GM19467 (cell line): ENCODE measurements around the gene PDCL3.

Experiments
- ATAC-seq: cut with Tn5 transposase; IDR thresholded peaks from one replicate; pipeline ENCODE4 v1.9.1; 2021; ENCODE audit warnings: mild to moderate bottlenecking, moderate library complexity; ENCODE audit not compliant: unreplicated experiment

PDCL3 gene

GRCh38 chr2:100611079-100612029 is 48.6 kb downstream of the PDCL3 start:
- no peak for ATAC-seq

GRCh38 chr2:100612388-100613000 is 49.7 kb downstream of the PDCL3 start:
- no peak for ATAC-seq

- no peak for ATAC-seq
These were observed 50.9 kb downstream of the PDCL3 start for GRCh38 chr2:100613719-100614118.

- no peak for ATAC-seq
These were observed 51.7 kb downstream of the PDCL3 start for GRCh38 chr2:100614455-100615000.

- no peak for ATAC-seq
These were observed 52.7 kb downstream of the PDCL3 start for GRCh38 chr2:100615471-100615870.

- ATAC-seq, result no peak
These were observed 53.1 kb downstream of the PDCL3 start for GRCh38 chr2:100615886-100616285.

GRCh38 chr2:100616841-100617390 is 54.1 kb downstream of the PDCL3 start:
- ATAC-seq, result no peak

GRCh38 chr2:100619951-100620350 is 57.2 kb downstream of the PDCL3 start:
- no peak for ATAC-seq

GRCh38 chr2:100620481-100620880 is 57.7 kb downstream of the PDCL3 start:
- ATAC-seq, result no peak

- ATAC-seq, result no peak
These were observed 58.7 kb downstream of the PDCL3 start for GRCh38 chr2:100621371-100621951.

- ATAC-seq, result no peak
These were observed 60.4 kb downstream of the PDCL3 start for GRCh38 chr2:100623033-100623715.

GRCh38 chr2:100623930-100624329 is 61.1 kb downstream of the PDCL3 start:
- no peak for ATAC-seq

- ATAC-seq, result no peak
These were observed 61.7 kb downstream of the PDCL3 start for GRCh38 chr2:100624536-100624935.

GRCh38 chr2:100625717-100626116 is 62.9 kb downstream of the PDCL3 start:
- no peak for ATAC-seq
